H1 (cell line): ENCODE data around the gene EEF1G. TPM values are rescaled to one million over a fixed set of nuclear protein-coding genes. Genes with fewer than 3 reads are reported as not detected.

Experiments used
- ATF3 ChIP-seq: IDR thresholded peaks from 2 replicates; pipeline ENCODE4 v1.6.1; 2011; ENCODE audit warnings: low read depth, mild to moderate bottlenecking, low read length; ENCODE audit not compliant: insufficient read depth
- BACH1 ChIP-seq: IDR thresholded peaks from 2 replicates; pipeline ENCODE4 v1.6.1; 2012; ENCODE audit warnings: low read length, improper control_type of control experiment
- CTBP2 ChIP-seq: IDR thresholded peaks from 2 replicates; pipeline ENCODE4 v1.7.0; 2011; ENCODE audit warnings: borderline replicate concordance, mild to moderate bottlenecking, moderate library complexity, mixed read lengths, low read length; ENCODE audit not compliant: insufficient read depth, insufficient read length
- CTCF ChIP-seq, 3 experiments: IDR thresholded peaks; 1 replicate in 2 of 3; 2 replicates in 1 of 3; pipeline versions ENCODE4 v1.5.1 to v1.6.1; 2011; ENCODE audit warnings: low read length in 3 of 3, mild to moderate bottlenecking in 3 of 3, inconsistent platforms in 2 of 3, low read depth in 1 of 3, moderate library complexity in 1 of 3; ENCODE audit not compliant: insufficient read depth in 1 of 3; ENCODE audit errors: control extremely low read depth in 1 of 3
- EGR1 ChIP-seq: IDR thresholded peaks from 2 replicates; pipeline ENCODE4 v1.6.1; 2011; ENCODE audit warnings: low read depth, low read length, borderline replicate concordance
- FOSL1 ChIP-seq: IDR thresholded peaks from 2 replicates; pipeline ENCODE4 v1.6.1; 2011; ENCODE audit warnings: mild to moderate bottlenecking, low read depth, low read length, moderate library complexity; ENCODE audit not compliant: insufficient read depth
- JUND ChIP-seq: IDR thresholded peaks from 2 replicates; pipeline ENCODE4 v1.6.1; 2011; ENCODE audit warnings: mild to moderate bottlenecking, improper control_type of control experiment, low read length
- MAFK ChIP-seq: IDR thresholded peaks from 2 replicates; pipeline ENCODE4 v1.6.1; 2012; ENCODE audit warnings: low read depth, mild to moderate bottlenecking, improper control_type of control experiment, low read length
- MAX ChIP-seq: IDR thresholded peaks from 2 replicates; pipeline ENCODE4 v1.6.1; 2012; ENCODE audit warnings: inconsistent platforms
- NANOG ChIP-seq: IDR thresholded peaks from 2 replicates; pipeline ENCODE4 v1.6.1; 2011; ENCODE audit warnings: low read length, low read depth, mild to moderate bottlenecking, inconsistent platforms; ENCODE audit not compliant: insufficient read depth, poor library complexity, severe bottlenecking
- NRF1 ChIP-seq: IDR thresholded peaks from 2 replicates; pipeline ENCODE4 v1.6.1; 2011; ENCODE audit warnings: mild to moderate bottlenecking, low read depth, low read length, improper control_type of control experiment
- POLR2A ChIP-seq, 2 experiments: IDR thresholded peaks; 1 replicate in 1 of 2; 2 replicates in 1 of 2; pipeline ENCODE4 v1.6.1; 2011; ENCODE audit warnings: low read depth in 2 of 2, low read length in 2 of 2, mild to moderate bottlenecking in 2 of 2; ENCODE audit errors: control extremely low read depth in 1 of 2
- POLR2AphosphoS5 ChIP-seq: IDR thresholded peaks from 2 replicates; pipeline ENCODE4 v1.6.1; 2011; ENCODE audit warnings: low read depth, low read length
- SIRT6 ChIP-seq: IDR thresholded peaks from one replicate; pipeline ENCODE4 v1.7.1; 2012; ENCODE audit warnings: low read length, inconsistent platforms
- SIX5 ChIP-seq: IDR thresholded peaks from 2 replicates; pipeline ENCODE4 v1.6.1; 2011; ENCODE audit warnings: mild to moderate bottlenecking, low read depth, low read length
- SUZ12 ChIP-seq: fragments of 200-600 bp; sonication (generic); IDR thresholded peaks from 2 replicates; pipeline ENCODE4 v1.6.1; 2012; ENCODE audit warnings: mild to moderate bottlenecking, inconsistent platforms, low read length, moderate library complexity, mixed read lengths
- TAF1 ChIP-seq: IDR thresholded peaks from 2 replicates; pipeline ENCODE4 v1.6.1; 2011; ENCODE audit warnings: mild to moderate bottlenecking, low read depth, low read length
- TAF7 ChIP-seq: optimal IDR thresholded peaks from 2 replicates; pipeline ENCODE3; 2011; ENCODE audit warnings: low read depth, mild to moderate bottlenecking, inconsistent platforms, low read length, moderate library complexity, borderline replicate concordance
- USF2 ChIP-seq: IDR thresholded peaks from 2 replicates; pipeline ENCODE4 v1.6.1; 2011; ENCODE audit warnings: low read length, improper control_type of control experiment
- YY1 ChIP-seq: IDR thresholded peaks from 2 replicates; pipeline ENCODE4 v1.6.1; 2011; ENCODE audit warnings: low read depth, mild to moderate bottlenecking, low read length
- polyA plus RNA-seq, 7 experiments: library from polyadenylated mRNA; depleted of rRNA in 3 of 7; stranded (reverse) in 5 of 7; unstranded in 2 of 7; fragments of >200 nt in 5 of 7; fragments of 200-250 nt in 2 of 7; gene quantifications; 1 replicate in 5 of 7; 2 replicates in 1 of 7; 4 replicates in 1 of 7; pipeline versions ENCODE4 v1.2.1 to v1.2.3, GENCODE V29; 2011 to 2013; ENCODE audit warnings: missing spikeins in 2 of 7, mixed read lengths in 2 of 7
- total RNA-seq: library from RNA; stranded (reverse); fragmentation: NEBNext Ultra II Directional; extraction: Animal tissue kit (Norgen Biotek cat#: 25700); gene quantifications from 2 replicates; pipeline ENCODE4 v1.2.1, GENCODE V29; 2021

The EEF1G gene
- total and polyA plus RNA-seq, 2 of the 8 experiments (the other 6 are each of a cell fraction or from before 2014, with no cell fraction given), result 1,627 to 1,996 TPM

DNA sequence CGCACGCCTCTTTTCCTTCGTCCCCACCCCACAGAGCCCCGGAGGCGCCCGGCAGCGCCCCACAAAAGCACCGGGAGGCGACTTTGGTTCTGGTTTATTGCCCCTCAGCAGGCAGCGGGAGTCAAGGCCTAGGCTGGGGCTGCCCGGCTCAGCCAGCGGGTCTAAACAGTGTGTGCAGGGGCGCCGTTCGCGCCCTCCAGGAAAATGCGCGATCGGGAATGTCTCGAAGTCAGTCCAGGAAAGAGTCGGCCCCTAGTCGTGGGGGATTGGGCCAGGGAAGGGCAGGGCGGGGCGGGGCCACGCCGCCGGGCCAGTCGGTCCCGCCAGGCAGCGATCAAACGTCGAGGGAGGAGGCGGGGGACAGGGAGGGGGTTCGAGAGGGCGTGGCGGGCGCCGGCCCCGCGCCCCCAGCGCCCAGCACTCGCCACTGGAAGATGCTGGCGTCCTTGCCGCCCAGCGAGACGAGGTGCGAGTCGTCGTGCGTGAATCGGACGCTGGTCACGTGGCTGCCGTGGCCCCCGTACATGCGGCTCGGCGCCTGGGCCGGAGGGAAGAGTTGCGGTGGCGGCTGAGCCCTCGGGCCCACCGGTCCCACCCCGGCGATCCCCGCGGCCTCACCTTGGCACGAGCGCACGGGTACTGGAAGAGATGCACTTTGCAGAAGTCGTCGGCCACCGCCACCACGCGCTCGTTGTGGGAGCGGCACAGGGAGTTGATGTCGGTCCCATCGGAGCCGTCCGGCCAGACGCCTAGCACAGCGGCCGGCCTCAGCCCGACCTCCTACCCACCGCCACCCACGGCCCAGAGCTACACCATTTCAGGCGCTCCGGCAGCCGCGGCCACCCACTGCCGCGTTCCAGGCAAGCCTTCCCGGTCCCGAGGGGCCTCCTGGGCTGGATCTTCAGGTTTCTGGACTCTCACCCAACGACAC lies 28.7 kb upstream of the EEF1G start (continued):
- no peak for TF ChIP-seq CTCF (IDR thresholded peaks at IDR 0.05; ENCODE audit: control extremely low read depth in 1 of 3, insufficient read depth in 1 of 3, low read depth in 1 of 3, low read length in 3 of 3)
- TF ChIP-seq CTBP2, result no peak
- no peak for TF ChIP-seq MAFK
- no peak for TF ChIP-seq NANOG
- TF ChIP-seq TAF7, result no peak
- TF ChIP-seq YY1, result no peak
- no peak for TF ChIP-seq SIX5
- TF ChIP-seq POLR2AphosphoS5, result 0 out of 2 replicates have a peak, but pooled peaks have one; percentile 57
- no peak for TF ChIP-seq NRF1
- TF ChIP-seq TAF1, result 0 out of 2 replicates have a peak, but pooled peaks have one; percentile 3
- no peak for TF ChIP-seq BACH1
- TF ChIP-seq FOSL1, result no peak
- TF ChIP-seq EGR1, result no peak
- peak; percentile 66 for TF ChIP-seq USF2
- TF ChIP-seq MAX, result peak; percentile 95
- TF ChIP-seq SUZ12, result peak; percentile 51; the same call in 1 of the 2 replicates
- no peak for TF ChIP-seq JUND
- no peak for TF ChIP-seq ATF3
- TF ChIP-seq SIRT6, result no peak
- TF ChIP-seq POLR2A (IDR thresholded peaks at IDR 0.05; ENCODE audit: control extremely low read depth in 1 of 2, low read depth in 2 of 2, low read length in 2 of 2), result no peak
